ENCODE data around the gene RABGGTA. TPM values are rescaled to one million over a fixed set of nuclear protein-coding genes. Genes with fewer than 3 reads are reported as not detected.

Gene RABGGTA
- total and polyA plus RNA-seq, 9 of the 15 experiments (the other 6 are each of a cell fraction or from before 2014, with no cell fraction given): 4.5 to 24.2 (median 15.5) TPM

- no peak for TF ChIP-seq SP1 (CRISPR knock-in tag; IDR thresholded peaks at IDR 0.05)
- no peak for TF ChIP-seq FOSL1 (tag; conservative IDR thresholded peaks at IDR 0.05)
- no peak for TF ChIP-seq ZNF785 (CRISPR knock-in tag; IDR thresholded peaks at IDR 0.05)
- no peak for TF ChIP-seq ZSCAN32 (CRISPR knock-in tag; IDR thresholded peaks at IDR 0.05)
- TF ChIP-seq TEAD1 (CRISPR knock-in tag; IDR thresholded peaks at IDR 0.05): peak in 1 of 2 experiments; percentile 40; a peak in 1 of 4 replicates
- 0 out of 2 replicates have a peak, but pooled peaks have one; percentile 13 for TF ChIP-seq ZKSCAN1 (IDR thresholded peaks at IDR 0.05; ENCODE audit: low read depth, low read length)
- no peak for TF ChIP-seq MLX (CRISPR knock-in tag; conservative IDR thresholded peaks at IDR 0.05)
- TF ChIP-seq CBX8 (IDR thresholded peaks at IDR 0.05; ENCODE audit: borderline replicate concordance, extremely low read depth, low read depth, low read length, poor library complexity, severe bottlenecking): no peak
- TF ChIP-seq ESRRB (CRISPR knock-in tag; IDR thresholded peaks at IDR 0.05; ENCODE audit: borderline replicate concordance): no peak
- peak; percentile 23 to 76; a peak in 3 of 4 replicates for TF ChIP-seq RCOR1 (IDR thresholded peaks at IDR 0.05; ENCODE audit: borderline replicate concordance in 1 of 2, low read depth in 2 of 2, low read length in 2 of 2)
- no peak for TF ChIP-seq GMEB1 (CRISPR knock-in tag; IDR thresholded peaks at IDR 0.05)
- no peak for TF ChIP-seq RERE (CRISPR knock-in tag; IDR thresholded peaks at IDR 0.05; ENCODE audit: borderline replicate concordance)
- no peak for TF ChIP-seq POLR2H (tag; IDR thresholded peaks at IDR 0.05; ENCODE audit: low read depth)
- TF ChIP-seq ZBTB49 (CRISPR knock-in tag; IDR thresholded peaks at IDR 0.05; ENCODE audit: borderline replicate concordance): no peak
- TF ChIP-seq ZNF699 (CRISPR knock-in tag; IDR thresholded peaks at IDR 0.05; ENCODE audit: insufficient replicate concordance): no peak
These were observed 15.3 kb downstream of the RABGGTA start (continued) for GRCh38 chr14:24255931-24256711.

Data from K562 (cell line).